Measurements from ENCODE around the gene GRIN2A.

The GRIN2A gene

DNA sequence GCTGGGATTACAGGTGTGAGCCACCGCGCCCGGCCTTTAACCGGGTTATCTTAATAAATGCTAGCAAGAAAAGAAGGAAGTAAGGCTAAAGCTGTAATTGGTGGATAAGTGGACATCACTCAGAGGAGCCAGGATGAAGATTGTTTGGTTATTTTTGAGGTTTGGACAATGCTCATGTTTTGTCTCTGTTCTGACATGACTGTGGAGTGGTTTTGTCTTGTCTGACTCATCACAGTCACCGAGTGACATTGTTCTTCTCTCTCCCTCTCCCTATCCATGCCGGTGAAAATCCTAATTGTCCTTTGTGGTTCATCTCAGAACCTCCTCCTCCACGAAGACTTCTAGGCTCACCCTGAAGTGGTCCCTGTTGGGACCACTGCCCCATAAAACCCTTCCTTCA is 23.5 kb upstream of the GRIN2A start:
- Histone ChIP-seq H3K27ac (ENCODE audit: insufficient read depth in 1 of 2, low read depth in 1 of 2, low read length in 2 of 2, poor library complexity in 1 of 2, severe bottlenecking in 2 of 2) (no peak overlapping the region), H3K27me3 (replicated peaks in 2 of 5; ENCODE audit: control insufficient read depth in 4 of 5, insufficient read depth in 5 of 5, low read length in 4 of 5) (peaks cover 0 to 8% (median 0%) of the 10 kb centered on the region in 5 experiments), H3K36me3 (ENCODE audit: control insufficient read depth in 4 of 4, insufficient read depth in 4 of 4, low read length in 3 of 4) (no peaks in the 10 kb centered on the region), H3K4me1 (ENCODE audit: control extremely low read depth in 1 of 4, control insufficient read depth in 4 of 4, insufficient read depth in 4 of 4, low read length in 3 of 4) (no peaks in the 10 kb centered on the region), H3K9me3 (ENCODE audit: control extremely low read depth in 1 of 5, control insufficient read depth in 4 of 5, insufficient read depth in 2 of 5, low read depth in 1 of 5, low read length in 4 of 5) (peaks cover 0 to 9% (median 0%) of the 10 kb centered on the region in 5 experiments), H3K4me3 (ENCODE audit: control insufficient read depth in 1 of 7, extremely low read depth in 1 of 7, insufficient read depth in 4 of 7, low read depth in 2 of 7, low read length in 6 of 7) (no peak overlapping the region)
- ChIA-PET POLR2A (no interaction called here), CTCF (no interaction called here)
- no peak for DNase-seq
- WGBS (ENCODE audit: insufficient coverage): 96% methylated on average over 6 of the region's 7 CpGs

DNA sequence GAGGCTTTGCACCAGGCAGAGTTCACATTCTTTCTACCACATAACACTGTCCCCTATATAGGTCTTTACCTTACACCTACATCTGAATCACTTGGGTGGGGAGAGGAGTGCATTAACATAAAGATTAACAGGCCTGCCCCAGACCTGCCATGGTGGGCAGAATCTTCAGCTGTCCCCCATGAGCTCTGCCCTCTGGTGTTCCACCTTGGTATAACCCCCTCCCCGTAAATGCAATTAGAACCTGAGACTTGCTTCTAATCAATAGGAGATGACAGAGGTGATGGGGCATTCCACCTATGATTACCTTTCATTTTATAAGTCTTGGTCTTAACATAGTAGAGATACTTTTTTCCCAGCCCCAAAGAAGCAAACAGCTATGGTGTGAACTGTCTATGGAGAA is 20.4 kb upstream of the GRIN2A start:
- ChIA-PET POLR2A (no interaction called here), CTCF (no interaction called here)
- WGBS (ENCODE audit: insufficient coverage): no CpG with 5 or more reads among the region's 1 CpG

GRCh38 chr16:10200637-10201586 is 18.7 kb upstream of the GRIN2A start:
- Histone ChIP-seq H3K27ac (ENCODE audit: insufficient read depth in 1 of 2, low read depth in 1 of 2, low read length in 2 of 2, poor library complexity in 1 of 2, severe bottlenecking in 2 of 2) (no peak overlapping the region), H3K4me3 (ENCODE audit: control insufficient read depth in 1 of 7, extremely low read depth in 1 of 7, insufficient read depth in 4 of 7, low read depth in 2 of 7, low read length in 6 of 7) (no peak overlapping the region), H3K4me1 (ENCODE audit: control extremely low read depth in 1 of 4, control insufficient read depth in 4 of 4, insufficient read depth in 4 of 4, low read length in 3 of 4) (no peaks in the 10 kb centered on the region), H3K9me3 (ENCODE audit: control extremely low read depth in 1 of 5, control insufficient read depth in 4 of 5, insufficient read depth in 2 of 5, low read depth in 1 of 5, low read length in 4 of 5) (peaks cover 0 to 9% (median 0%) of the 10 kb centered on the region in 5 experiments), H3K27me3 (replicated peaks in 2 of 5; ENCODE audit: control insufficient read depth in 4 of 5, insufficient read depth in 5 of 5, low read length in 4 of 5) (peaks cover 0 to 16% (median 0%) of the 10 kb centered on the region in 5 experiments), H3K36me3 (ENCODE audit: control insufficient read depth in 4 of 4, insufficient read depth in 4 of 4, low read length in 3 of 4) (no peaks in the 10 kb centered on the region)
- CTCF ChIA-PET: no interaction called here
- POLR2A ChIA-PET: no interaction called here
- no peak for DNase-seq
- WGBS (ENCODE audit: insufficient coverage): 89% methylated on average over 6 of the region's 9 CpGs

More for the DNA sequence above, 20.4 kb upstream of the GRIN2A start:
- peaks cover 0 to 13% (median 0%) of the 10 kb centered on the region in 5 experiments for H3K27me3 ChIP-seq (replicated peaks in 2 of 5; ENCODE audit: control insufficient read depth in 4 of 5, insufficient read depth in 5 of 5, low read length in 4 of 5)
- H3K9me3 ChIP-seq (ENCODE audit: control extremely low read depth in 1 of 5, control insufficient read depth in 4 of 5, insufficient read depth in 2 of 5, low read depth in 1 of 5, low read length in 4 of 5): peaks cover 0 to 9% (median 0%) of the 10 kb centered on the region in 5 experiments
- no peak overlapping the region for H3K4me3 ChIP-seq (ENCODE audit: control insufficient read depth in 1 of 7, extremely low read depth in 1 of 7, insufficient read depth in 4 of 7, low read depth in 2 of 7, low read length in 6 of 7)
- DNase-seq: no peak
- no peaks in the 10 kb centered on the region for H3K36me3 ChIP-seq (ENCODE audit: control insufficient read depth in 4 of 4, insufficient read depth in 4 of 4, low read length in 3 of 4)
- no peak overlapping the region for H3K27ac ChIP-seq (ENCODE audit: insufficient read depth in 1 of 2, low read depth in 1 of 2, low read length in 2 of 2, poor library complexity in 1 of 2, severe bottlenecking in 2 of 2)
- no peaks in the 10 kb centered on the region for H3K4me1 ChIP-seq (ENCODE audit: control extremely low read depth in 1 of 4, control insufficient read depth in 4 of 4, insufficient read depth in 4 of 4, low read length in 3 of 4)

GRCh38 chr16:10196999-10197398 is 14.8 kb upstream of the GRIN2A start:
- no CpG with 5 or more reads among the region's 2 CpGs for WGBS (ENCODE audit: insufficient coverage)
- POLR2A ChIA-PET: interaction anchor here (0.6 kb wide), 1 partner anchor 707 kb away, joined by 4 read pairs; no protein-coding TSS in a partner anchor
- CTCF ChIA-PET: interaction anchor here (0.5 kb wide), 1 partner anchor 1010 kb away, joined by 3 read pairs; no protein-coding TSS in a partner anchor
- Histone ChIP-seq H3K4me1 (ENCODE audit: control extremely low read depth in 1 of 4, control insufficient read depth in 4 of 4, insufficient read depth in 4 of 4, low read length in 3 of 4) (no peaks in the 10 kb centered on the region), H3K36me3 (ENCODE audit: control insufficient read depth in 4 of 4, insufficient read depth in 4 of 4, low read length in 3 of 4) (no peaks in the 10 kb centered on the region), H3K4me3 (ENCODE audit: control insufficient read depth in 1 of 7, extremely low read depth in 1 of 7, insufficient read depth in 4 of 7, low read depth in 2 of 7, low read length in 6 of 7) (no peak overlapping the region), H3K27me3 (replicated peaks in 2 of 5; ENCODE audit: control insufficient read depth in 4 of 5, insufficient read depth in 5 of 5, low read length in 4 of 5) (peaks cover 0 to 17% (median 6%) of the 10 kb centered on the region in 5 experiments), H3K27ac (ENCODE audit: insufficient read depth in 1 of 2, low read depth in 1 of 2, low read length in 2 of 2, poor library complexity in 1 of 2, severe bottlenecking in 2 of 2) (no peak overlapping the region), H3K9me3 (ENCODE audit: control extremely low read depth in 1 of 5, control insufficient read depth in 4 of 5, insufficient read depth in 2 of 5, low read depth in 1 of 5, low read length in 4 of 5) (peaks cover 0 to 4% (median 0%) of the 10 kb centered on the region in 5 experiments)
- DNase-seq: no peak

DNA sequence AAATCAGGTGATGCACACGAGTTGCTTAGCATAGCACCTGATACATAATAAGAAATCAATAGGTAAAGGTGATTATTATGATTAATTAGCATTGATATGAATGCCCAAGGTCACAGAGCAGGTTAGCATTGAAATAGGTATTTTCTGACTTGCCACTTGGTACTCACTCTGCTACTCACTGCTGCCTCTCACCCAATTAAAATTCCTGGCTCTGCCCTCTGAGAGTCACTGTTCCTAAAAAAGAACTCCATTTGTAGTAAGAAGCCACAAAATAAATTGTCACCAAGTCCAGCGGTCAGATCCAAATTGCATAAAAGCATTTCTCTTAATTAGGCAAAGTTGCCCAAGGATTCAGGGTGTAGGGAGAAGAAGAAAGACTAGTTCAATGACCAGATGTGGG is 8.9 kb upstream of the GRIN2A start:
- Histone ChIP-seq H3K27ac (ENCODE audit: insufficient read depth in 1 of 2, low read depth in 1 of 2, low read length in 2 of 2, poor library complexity in 1 of 2, severe bottlenecking in 2 of 2) (no peak overlapping the region), H3K4me1 (ENCODE audit: control extremely low read depth in 1 of 4, control insufficient read depth in 4 of 4, insufficient read depth in 4 of 4, low read length in 3 of 4) (no peaks in the 10 kb centered on the region), H3K9me3 (ENCODE audit: control extremely low read depth in 1 of 5, control insufficient read depth in 4 of 5, insufficient read depth in 2 of 5, low read depth in 1 of 5, low read length in 4 of 5) (peaks cover 0 to 4% (median 0%) of the 10 kb centered on the region in 5 experiments), H3K27me3 (replicated peaks in 2 of 5; ENCODE audit: control insufficient read depth in 4 of 5, insufficient read depth in 5 of 5, low read length in 4 of 5) (peaks cover 0 to 15% (median 9%) of the 10 kb centered on the region in 5 experiments), H3K4me3 (ENCODE audit: control insufficient read depth in 1 of 7, extremely low read depth in 1 of 7, insufficient read depth in 4 of 7, low read depth in 2 of 7, low read length in 6 of 7) (no peak overlapping the region), H3K36me3 (ENCODE audit: control insufficient read depth in 4 of 4, insufficient read depth in 4 of 4, low read length in 3 of 4) (no peaks in the 10 kb centered on the region)
- CTCF ChIA-PET: no interaction called here
- POLR2A ChIA-PET: no interaction called here
- no peak for DNase-seq
- WGBS (ENCODE audit: insufficient coverage): 100% methylated on average over 1 of the region's 2 CpGs

DNA sequence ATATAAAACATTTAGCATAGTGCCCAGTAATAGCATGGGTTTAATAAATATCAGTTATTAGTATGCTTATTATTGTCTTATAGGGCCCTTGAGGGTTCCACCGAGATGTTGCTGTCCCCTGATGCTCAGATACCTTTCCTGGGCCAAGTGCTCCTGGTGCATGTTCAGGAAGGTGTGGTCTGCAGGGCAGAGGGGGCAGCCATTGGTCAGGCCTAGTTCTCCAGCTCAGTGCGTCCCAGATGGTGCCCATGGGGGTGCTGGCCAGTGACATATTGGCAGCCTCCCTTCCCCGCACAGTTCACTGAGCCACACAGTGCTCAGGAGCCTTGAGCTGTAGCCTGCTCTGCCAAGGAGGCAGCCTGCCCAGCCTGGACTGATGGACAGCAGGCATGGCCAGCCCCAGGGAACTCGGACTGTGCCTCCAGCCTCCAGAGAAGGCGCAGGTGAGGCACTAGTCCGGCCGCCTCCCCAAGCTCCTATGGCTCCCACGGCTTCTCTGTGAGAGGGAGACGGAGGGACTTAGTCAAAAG is 7.7 kb upstream of the GRIN2A start:
- 74% methylated on average over 7 of the region's 9 CpGs for WGBS (ENCODE audit: insufficient coverage)
- Histone ChIP-seq H3K27ac (ENCODE audit: insufficient read depth in 1 of 2, low read depth in 1 of 2, low read length in 2 of 2, poor library complexity in 1 of 2, severe bottlenecking in 2 of 2) (no peak overlapping the region), H3K4me1 (ENCODE audit: control extremely low read depth in 1 of 4, control insufficient read depth in 4 of 4, insufficient read depth in 4 of 4, low read length in 3 of 4) (no peaks in the 10 kb centered on the region), H3K36me3 (ENCODE audit: control insufficient read depth in 4 of 4, insufficient read depth in 4 of 4, low read length in 3 of 4) (no peaks in the 10 kb centered on the region), H3K9me3 (ENCODE audit: control extremely low read depth in 1 of 5, control insufficient read depth in 4 of 5, insufficient read depth in 2 of 5, low read depth in 1 of 5, low read length in 4 of 5) (peaks cover 0 to 4% (median 0%) of the 10 kb centered on the region in 5 experiments), H3K27me3 (replicated peaks in 2 of 5; ENCODE audit: control insufficient read depth in 4 of 5, insufficient read depth in 5 of 5, low read length in 4 of 5) (peaks cover 3 to 25% (median 9%) of the 10 kb centered on the region in 5 experiments), H3K4me3 (ENCODE audit: control insufficient read depth in 1 of 7, extremely low read depth in 1 of 7, insufficient read depth in 4 of 7, low read depth in 2 of 7, low read length in 6 of 7) (no peak overlapping the region)
- ChIA-PET CTCF (interaction anchor here (1.0 kb wide), 1 partner anchor 9 kb away, joined by 5 read pairs; no protein-coding TSS in a partner anchor), POLR2A (no interaction called here)
- DNase-seq: no peak

- no peaks in the 10 kb centered on the region for H3K36me3 ChIP-seq (ENCODE audit: control insufficient read depth in 4 of 4, insufficient read depth in 4 of 4, low read length in 3 of 4)
- ChIA-PET POLR2A (no interaction called here), CTCF (interaction anchor here (0.6 kb wide), 1 partner anchor 317 kb away, joined by 3 read pairs; no protein-coding TSS in a partner anchor)
- WGBS (ENCODE audit: insufficient coverage): 0% methylated on average over 1 of the region's 3 CpGs
- no peaks in the 10 kb centered on the region for H3K9me3 ChIP-seq (ENCODE audit: control extremely low read depth in 1 of 5, control insufficient read depth in 4 of 5, insufficient read depth in 2 of 5, low read depth in 1 of 5, low read length in 4 of 5)
- peaks cover 9 to 36% (median 16%) of the 10 kb centered on the region in 5 experiments for H3K27me3 ChIP-seq (replicated peaks in 2 of 5; ENCODE audit: control insufficient read depth in 4 of 5, insufficient read depth in 5 of 5, low read length in 4 of 5)
- H3K4me3 ChIP-seq (ENCODE audit: control insufficient read depth in 1 of 7, extremely low read depth in 1 of 7, insufficient read depth in 4 of 7, low read depth in 2 of 7, low read length in 6 of 7): no peak overlapping the region
- DNase-seq: no peak
- H3K27ac ChIP-seq (ENCODE audit: insufficient read depth in 1 of 2, low read depth in 1 of 2, low read length in 2 of 2, poor library complexity in 1 of 2, severe bottlenecking in 2 of 2): no peak overlapping the region
- H3K4me1 ChIP-seq (ENCODE audit: control extremely low read depth in 1 of 4, control insufficient read depth in 4 of 4, insufficient read depth in 4 of 4, low read length in 3 of 4): peaks cover 0 to 1% (median under 1%) of the 10 kb centered on the region in 4 experiments
These were observed 6.0 kb upstream of the GRIN2A start for GRCh38 chr16:10188236-10188635.

Data from common myeloid progenitor, CD34-positive (primary cell).